ENCODE measurements around the gene CPA2.

GRCh38 chr7:130293521-130293920 is 26.9 kb downstream of the CPA2 start:
- TF ChIP-seq CTCF (IDR thresholded peaks at IDR 0.05) (no peak), POLR2AphosphoS5 (IDR thresholded peaks at IDR 0.05) (no peak)

Data from upper lobe of left lung (tissue), 4 donors.